Chondrocyte (in vitro differentiated cells): Measurements from ENCODE around the gene NINJ1. TPM values are rescaled to one million over a fixed set of nuclear protein-coding genes. Genes with fewer than 3 reads are reported as not detected.

ENCODE experiments used
- DNase-seq: peaks from one replicate; pipeline ENCODE4 v3.0.0; 2021; ENCODE audit warnings: mixed read lengths, low spot score
- H3K27ac Mint-ChIP-seq: one replicate; pipeline ENCODE4 v1.8.0; 2021; ENCODE audit warnings: mild to moderate bottlenecking, moderate library complexity, mixed read lengths; ENCODE audit not compliant: unreplicated experiment
- H3K27me3 Mint-ChIP-seq: 2 replicates; pipeline ENCODE4 v1.8.0; 2021; ENCODE audit warnings: low read depth, mixed read lengths
- H3K36me3 Mint-ChIP-seq: 2 replicates; pipeline ENCODE4 v1.8.0; 2021; ENCODE audit warnings: low read depth, mixed read lengths
- H3K4me1 Mint-ChIP-seq: 2 replicates; pipeline ENCODE4 v1.8.0; 2021; ENCODE audit warnings: low read depth, mild to moderate bottlenecking, mixed read lengths
- H3K4me3 Mint-ChIP-seq: one replicate; pipeline ENCODE4 v1.8.0; 2021; ENCODE audit warnings: mild to moderate bottlenecking, moderate library complexity, mixed read lengths; ENCODE audit not compliant: unreplicated experiment
- H3K9me3 Mint-ChIP-seq: 2 replicates; pipeline ENCODE4 v1.8.0; 2021; ENCODE audit warnings: low read depth, mixed read lengths
- CTCF ChIP-seq: fragments of 200-600 bp; sonication (generic); IDR thresholded peaks from 2 replicates; pipeline ENCODE4 v1.5.0; 2021; ENCODE audit warnings: antibody characterized with exemption, mild to moderate bottlenecking, moderate library complexity
- total RNA-seq: library from RNA; stranded (reverse); gene quantifications from 3 replicates; pipeline ENCODE4 v1.2.1, GENCODE V29; 2021

NINJ1 gene
- total RNA-seq, 1 donor from 2014 or later: 33.6 TPM

- H3K36me3 Mint-ChIP-seq: no peaks in the 10 kb centered on the region
- no peak overlapping the region for H3K27ac Mint-ChIP-seq
- H3K4me1 Mint-ChIP-seq: peaks cover 9% of the 10 kb centered on the region
- H3K9me3 Mint-ChIP-seq: no peaks in the 10 kb centered on the region
- TF ChIP-seq CTCF: no peak
- H3K4me3 Mint-ChIP-seq: no peak overlapping the region
- H3K27me3 Mint-ChIP-seq: peaks cover 5% of the 10 kb centered on the region
- DNase-seq: no peak
These were observed 27.9 kb upstream of the NINJ1 start for GRCh38 chr9:93161786-93162562.

- peaks cover 9% of the 10 kb centered on the region for H3K4me1 Mint-ChIP-seq
These were observed 25.8 kb upstream of the NINJ1 start for GRCh38 chr9:93159601-93160471.

GRCh38 chr9:93156475-93157008 lies 22.5 kb upstream of the NINJ1 start:
- no peak overlapping the region for H3K4me3 Mint-ChIP-seq
- peaks cover 9% of the 10 kb centered on the region for H3K4me1 Mint-ChIP-seq
- no peaks in the 10 kb centered on the region for H3K9me3 Mint-ChIP-seq
- TF ChIP-seq CTCF: no peak
- no peaks in the 10 kb centered on the region for H3K36me3 Mint-ChIP-seq
- no peak for DNase-seq
- H3K27me3 Mint-ChIP-seq: no peaks in the 10 kb centered on the region
- H3K27ac Mint-ChIP-seq: no peak overlapping the region

More at GRCh38 chr9:93159601-93160471, 25.8 kb upstream of the NINJ1 start:
- H3K9me3 Mint-ChIP-seq: no peaks in the 10 kb centered on the region
- H3K4me3 Mint-ChIP-seq: no peak overlapping the region
- peak; percentile 99 for TF ChIP-seq CTCF
- no peak for DNase-seq
- no peaks in the 10 kb centered on the region for H3K36me3 Mint-ChIP-seq
- peaks cover under 1% of the 10 kb centered on the region for H3K27me3 Mint-ChIP-seq
- H3K27ac Mint-ChIP-seq: peak overlapping the region; percentile 55

- no peak for TF ChIP-seq CTCF
- Mint-ChIP-seq H3K27ac (no peak overlapping the region), H3K36me3 (no peaks in the 10 kb centered on the region), H3K9me3 (no peaks in the 10 kb centered on the region), H3K4me3 (no peak overlapping the region), H3K4me1 (peaks cover 9% of the 10 kb centered on the region), H3K27me3 (no peaks in the 10 kb centered on the region)
- no peak for DNase-seq
These were observed 21.8 kb upstream of the NINJ1 start for GRCh38 chr9:93155716-93156474.
